ENCODE data around the gene CACNB2. TPM values are rescaled to one million over a fixed set of nuclear protein-coding genes. Genes with fewer than 3 reads are reported as not detected.

CACNB2 gene
- total RNA-seq, 4 donors from 2014 or later: 0.13 to 1.5 (median 0.18) TPM; not detected in 1

DNA sequence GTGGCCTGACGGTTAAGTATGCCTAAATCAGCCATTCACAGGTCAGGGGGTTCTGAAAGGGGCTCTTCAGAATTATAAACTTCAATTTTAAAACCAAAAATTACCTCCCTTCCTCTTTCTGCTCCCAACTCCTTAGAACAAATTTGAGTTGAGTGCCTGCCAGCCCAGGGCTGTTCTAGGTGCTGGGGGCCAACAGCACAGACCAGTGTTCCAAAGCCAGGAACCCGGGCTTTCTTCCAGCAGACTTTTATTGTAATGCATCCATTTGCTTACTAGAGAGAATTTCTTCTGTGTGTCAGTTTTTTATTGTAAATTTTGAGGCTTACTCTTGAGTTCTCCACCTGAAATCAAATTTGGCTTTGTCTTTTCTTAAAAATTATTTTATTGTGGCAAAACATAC lies 238.5 kb downstream of the CACNB2 start:
- no peaks in the 10 kb centered on the region for H3K9me3 ChIP-seq
- H3K27ac ChIP-seq: no peak overlapping the region
- intact Hi-C loops (cut with DNase I; ENCODE audit: low total_unique reads) (no loop called here), in situ Hi-C loops (cut with MboI; ENCODE audit: low sequenced_read_pairs in 4 of 4) (no loop called here)
- no peak for DNase-seq
- no peak for ATAC-seq
- no peaks in the 10 kb centered on the region for H3K27me3 ChIP-seq
- no peaks in the 10 kb centered on the region for H3K36me3 ChIP-seq
- no peaks in the 10 kb centered on the region for H3K4me1 ChIP-seq
- no peak overlapping the region for H3K4me3 ChIP-seq
- TF ChIP-seq, protein P1, sequence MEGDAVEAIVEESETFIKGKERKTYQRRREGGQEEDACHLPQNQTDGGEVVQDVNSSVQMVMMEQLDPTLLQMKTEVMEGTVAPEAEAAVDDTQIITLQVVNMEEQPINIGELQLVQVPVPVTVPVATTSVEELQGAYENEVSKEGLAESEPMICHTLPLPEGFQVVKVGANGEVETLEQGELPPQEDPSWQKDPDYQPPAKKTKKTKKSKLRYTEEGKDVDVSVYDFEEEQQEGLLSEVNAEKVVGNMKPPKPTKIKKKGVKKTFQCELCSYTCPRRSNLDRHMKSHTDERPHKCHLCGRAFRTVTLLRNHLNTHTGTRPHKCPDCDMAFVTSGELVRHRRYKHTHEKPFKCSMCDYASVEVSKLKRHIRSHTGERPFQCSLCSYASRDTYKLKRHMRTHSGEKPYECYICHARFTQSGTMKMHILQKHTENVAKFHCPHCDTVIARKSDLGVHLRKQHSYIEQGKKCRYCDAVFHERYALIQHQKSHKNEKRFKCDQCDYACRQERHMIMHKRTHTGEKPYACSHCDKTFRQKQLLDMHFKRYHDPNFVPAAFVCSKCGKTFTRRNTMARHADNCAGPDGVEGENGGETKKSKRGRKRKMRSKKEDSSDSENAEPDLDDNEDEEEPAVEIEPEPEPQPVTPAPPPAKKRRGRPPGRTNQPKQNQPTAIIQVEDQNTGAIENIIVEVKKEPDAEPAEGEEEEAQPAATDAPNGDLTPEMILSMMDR (IDR thresholded peaks at IDR 0.05 in 4 of 5, conservative IDR thresholded peaks at IDR 0.05 in 1 of 5): no peak
- TF ChIP-seq POLR2A (IDR thresholded peaks at IDR 0.05): no peak

DNA sequence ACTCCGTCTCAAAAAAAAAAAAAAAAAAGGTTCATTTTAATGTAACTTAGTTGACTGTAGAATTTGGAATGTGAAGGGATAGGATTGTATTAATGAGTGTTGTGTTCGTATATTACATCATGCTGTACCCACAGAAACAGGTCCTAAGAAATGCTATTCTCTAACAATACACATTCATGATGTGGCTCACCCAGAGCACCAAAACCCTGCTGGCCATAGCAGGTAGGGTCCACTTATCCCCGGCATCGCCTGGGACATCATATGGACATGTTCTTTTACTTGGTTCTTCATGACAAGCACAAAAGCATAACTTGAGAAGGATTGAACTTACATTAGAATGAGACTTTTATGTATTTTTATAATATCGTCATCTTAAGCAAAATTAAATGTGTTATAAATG lies 241.5 kb downstream of the CACNB2 start:
- no peak for ATAC-seq
- Histone ChIP-seq H3K4me1 (no peaks in the 10 kb centered on the region), H3K27ac (no peak overlapping the region), H3K27me3 (no peaks in the 10 kb centered on the region), H3K4me3 (no peak overlapping the region), H3K36me3 (no peaks in the 10 kb centered on the region), H3K9me3 (no peaks in the 10 kb centered on the region)
- in situ Hi-C loops (cut with MboI; ENCODE audit: low sequenced_read_pairs in 4 of 4) (no loop called here), intact Hi-C loops (cut with DNase I; ENCODE audit: low total_unique reads) (no loop called here)
- TF ChIP-seq, protein P1 (IDR thresholded peaks at IDR 0.05 in 4 of 5, conservative IDR thresholded peaks at IDR 0.05 in 1 of 5): no peak
- TF ChIP-seq POLR2A (IDR thresholded peaks at IDR 0.05): no peak
- no peak for DNase-seq

DNA sequence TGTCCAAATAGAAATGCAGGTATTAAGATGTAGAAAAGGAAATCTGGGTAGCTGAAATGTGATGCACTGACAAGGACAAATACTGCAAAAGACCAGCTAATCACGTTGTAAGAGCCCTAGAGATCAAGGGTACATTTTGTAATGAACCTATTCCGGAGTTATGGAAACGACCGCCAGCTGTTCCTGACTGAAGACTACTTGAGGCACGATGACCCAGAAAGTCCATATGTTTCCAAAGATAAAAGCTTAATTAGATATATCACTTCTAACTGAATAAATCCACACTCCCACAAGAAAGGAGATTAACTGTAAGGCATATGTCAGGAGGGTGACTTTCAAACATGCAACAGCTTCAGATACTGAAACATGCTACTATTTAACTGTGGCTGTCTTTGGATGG lies 257.7 kb downstream of the CACNB2 start:
- intact Hi-C loops (cut with DNase I; ENCODE audit: low total_unique reads) (no loop called here), in situ Hi-C loops (cut with MboI; ENCODE audit: low sequenced_read_pairs in 4 of 4) (no loop called here)
- Histone ChIP-seq H3K4me1 (peaks cover 0 to 3% of the 10 kb centered on the region in 2 donors), H3K27ac (no peak overlapping the region), H3K36me3 (no peaks in the 10 kb centered on the region), H3K4me3 (no peak overlapping the region), H3K9me3 (no peaks in the 10 kb centered on the region), H3K27me3 (no peaks in the 10 kb centered on the region)
- no peak for TF ChIP-seq POLR2A (IDR thresholded peaks at IDR 0.05)
- TF ChIP-seq, protein P1 (IDR thresholded peaks at IDR 0.05 in 4 of 5, conservative IDR thresholded peaks at IDR 0.05 in 1 of 5): no peak
- DNase-seq: no peak
- ATAC-seq: no peak

DNA sequence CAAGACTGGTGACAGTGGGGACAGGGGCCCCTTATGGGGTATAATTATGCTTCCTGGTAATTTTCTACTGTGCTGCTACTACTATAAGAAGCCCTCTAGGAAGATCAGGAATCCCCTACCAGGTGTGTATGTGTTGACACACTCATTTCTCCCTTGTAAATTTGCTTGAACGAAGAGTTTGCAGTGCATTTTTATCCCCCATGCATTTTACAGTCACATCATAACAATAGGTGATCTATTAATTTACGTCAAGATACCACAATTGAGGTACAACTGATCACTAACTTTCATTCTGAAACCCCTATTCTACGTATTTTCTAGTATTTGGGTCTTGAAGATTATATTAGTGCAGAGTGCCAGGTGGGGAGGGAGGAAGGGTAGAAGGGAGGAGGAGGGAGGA lies 258.9 kb downstream of the CACNB2 start:
- in situ Hi-C loops (cut with MboI; ENCODE audit: low sequenced_read_pairs in 4 of 4) (no loop called here), intact Hi-C loops (cut with DNase I; ENCODE audit: low total_unique reads) (no loop called here)
- no peak for ATAC-seq
- no peaks in the 10 kb centered on the region for H3K36me3 ChIP-seq
- no peak for DNase-seq
- peaks cover 0 to 4% (median 0%) of the 10 kb centered on the region in 3 donors for H3K27me3 ChIP-seq
- no peak overlapping the region for H3K27ac ChIP-seq
- no peak for TF ChIP-seq POLR2A (IDR thresholded peaks at IDR 0.05)
- TF ChIP-seq, protein P1 (IDR thresholded peaks at IDR 0.05 in 4 of 5, conservative IDR thresholded peaks at IDR 0.05 in 1 of 5): no peak
- no peak overlapping the region for H3K4me3 ChIP-seq
- H3K4me1 ChIP-seq: peaks cover 0 to 3% of the 10 kb centered on the region in 2 donors
- no peaks in the 10 kb centered on the region for H3K9me3 ChIP-seq

All from gastrocnemius medialis (tissue), 4 donors.